LoVo (cell line): ENCODE results near the gene WSB1.

Experiments used
- DNase-seq: peaks from one replicate; pipeline ENCODE4 v3.0.0-alpha.2; 2016; ENCODE audit warnings: low spot score

Gene WSB1

GRCh38 chr17:27280527-27280926 lies 13.4 kb upstream of the WSB1 start:
- no peak for DNase-seq

- DNase-seq = no peak
Measured at GRCh38 chr17:27281438-27281837, 12.5 kb upstream of the WSB1 start.

GRCh38 chr17:27282054-27282551 lies 11.8 kb upstream of the WSB1 start:
- DNase-seq = no peak

- DNase-seq = no peak
Measured at GRCh38 chr17:27283060-27283459, 10.9 kb upstream of the WSB1 start.

- DNase-seq = no peak
Measured at GRCh38 chr17:27283751-27284150, 10.2 kb upstream of the WSB1 start.

GRCh38 chr17:27284811-27285415 lies 9.0 kb upstream of the WSB1 start:
- DNase-seq = no peak

GRCh38 chr17:27285516-27285915 lies 8.4 kb upstream of the WSB1 start:
- no peak for DNase-seq

- no peak for DNase-seq
Measured at GRCh38 chr17:27288183-27288582, 5.7 kb upstream of the WSB1 start.

GRCh38 chr17:27289856-27290255 lies 4.1 kb upstream of the WSB1 start:
- no peak for DNase-seq

GRCh38 chr17:27290916-27291598 lies 2.9 kb upstream of the WSB1 start:
- no peak for DNase-seq

- no peak for DNase-seq
Measured at GRCh38 chr17:27293359-27293897, 486 bp upstream of the WSB1 start.

GRCh38 chr17:27294689-27295630 lies 1.0 kb downstream of the WSB1 start:
- DNase-seq = peak; percentile 82

GRCh38 chr17:27295945-27296344 lies 2.0 kb downstream of the WSB1 start:
- DNase-seq = no peak

- DNase-seq = no peak
Measured at GRCh38 chr17:27296428-27296979, 2.6 kb downstream of the WSB1 start.

- DNase-seq = no peak
Measured at GRCh38 chr17:27299384-27300049, 5.6 kb downstream of the WSB1 start.

GRCh38 chr17:27303734-27304133 lies 9.8 kb downstream of the WSB1 start:
- DNase-seq = no peak

- DNase-seq = no peak
Measured at GRCh38 chr17:27306276-27306835, 12.4 kb downstream of the WSB1 start.

GRCh38 chr17:27310565-27311110 lies 16.7 kb downstream of the WSB1 start:
- no peak for DNase-seq

GRCh38 chr17:27313301-27313700 lies 19.4 kb downstream of the WSB1 start:
- DNase-seq = no peak

- peak; percentile 49 for DNase-seq
Measured at GRCh38 chr17:27315322-27315721, 21.4 kb downstream of the WSB1 start.
